HG02973 (cell line): ENCODE results near the gene KLK8.

Experiments
- ATAC-seq: cut with Tn5 transposase; IDR thresholded peaks from one replicate; pipeline ENCODE4 v1.9.1; 2021; ENCODE audit warnings: moderate library complexity; ENCODE audit not compliant: unreplicated experiment

The KLK8 gene

DNA sequence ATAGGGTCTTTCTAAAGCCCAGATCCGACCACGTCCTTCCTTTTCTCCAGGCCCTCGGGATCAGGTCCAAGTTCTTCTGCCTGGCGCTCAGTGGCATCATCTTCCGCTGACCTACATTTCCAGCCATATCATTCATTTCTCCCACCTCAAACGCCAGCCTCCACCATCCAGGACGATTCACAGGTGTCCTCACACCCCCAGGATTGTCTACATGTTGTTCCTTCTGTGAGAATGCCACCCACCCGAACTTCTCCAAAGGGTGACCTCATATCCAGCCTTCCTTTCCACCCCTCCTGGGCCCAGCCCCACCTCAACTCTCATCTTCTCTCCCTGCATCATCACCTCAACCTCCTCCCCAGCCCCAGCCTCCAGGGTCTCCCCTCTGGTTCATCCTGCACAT lies 43.8 kb downstream of the KLK8 start:
- no peak for ATAC-seq

- ATAC-seq = no peak
Measured at GRCh38 chr19:50952910-50953309, 48.5 kb downstream of the KLK8 start, which contains the start of gene KLK5. TSS of gene KLK5 (minus strand) at chr19:50953038. CDS start at chr19:50952657, 381 bp downstream.

DNA sequence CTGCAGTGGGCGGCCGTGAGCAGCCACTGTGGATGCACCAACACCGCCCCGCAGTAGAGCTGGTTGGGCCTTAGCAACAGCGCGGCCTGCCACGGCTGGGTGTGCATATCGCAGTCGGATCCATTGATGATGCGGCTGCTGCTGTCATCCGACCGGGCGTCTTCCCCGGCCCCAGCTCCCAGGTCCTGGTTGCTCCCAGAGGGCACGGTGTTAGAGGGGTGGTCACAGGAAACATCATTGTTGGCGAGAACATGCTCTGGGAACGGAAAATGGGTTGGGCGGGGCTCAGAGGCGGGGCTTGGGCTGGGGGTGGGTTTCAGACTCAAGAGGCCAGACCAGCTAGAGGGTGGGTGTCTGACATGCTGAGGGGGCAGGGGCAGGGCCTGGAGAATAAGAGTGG lies 51.5 kb downstream of the KLK8 start:
- ATAC-seq = no peak

DNA sequence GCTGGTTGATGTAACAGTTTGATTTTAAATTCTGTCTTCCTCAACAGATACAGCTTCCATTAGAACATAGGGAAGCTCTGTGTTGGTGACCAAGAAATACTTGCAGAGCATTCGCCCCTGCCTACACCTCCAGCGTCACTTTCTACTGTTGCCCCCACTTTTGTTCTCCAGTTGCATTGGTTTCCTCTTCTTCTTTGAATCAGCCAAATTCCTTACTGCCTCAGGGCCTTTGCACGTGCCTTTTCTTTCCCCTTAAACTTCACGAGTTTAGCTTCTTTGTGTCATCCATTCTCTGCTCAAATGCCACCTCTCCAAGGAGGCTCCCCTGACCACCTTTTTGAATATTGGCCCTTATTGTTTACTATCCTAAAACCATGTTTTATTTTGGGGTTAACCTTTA lies 54.3 kb downstream of the KLK8 start:
- ATAC-seq = no peak
